ENCODE results near the gene CCDC197. TPM values are rescaled to one million over a fixed set of nuclear protein-coding genes. Genes with fewer than 3 reads are reported as not detected.

The CCDC197 gene
- total RNA-seq, 2 experiments from 2014 or later, result 0.45 TPM; not detected in 1

GRCh38 chr14:94022532-94023411 is 25.7 kb downstream of the CCDC197 start:
- no peak for DNase-seq
- H3K4me1 Mint-ChIP-seq, result peaks cover 65% of the 10 kb centered on the region
- H3K36me3 Mint-ChIP-seq (ENCODE audit: low read depth), result no peaks in the 10 kb centered on the region
- H3K9me3 Mint-ChIP-seq, result no peaks in the 10 kb centered on the region
- ChIA-PET CTCF (interaction anchor here (0.6 to 5.9 kb wide), 9 partner anchors 11 to 158 kb away, joined by 3 to 46 read pairs (median 5); no protein-coding TSS in a partner anchor), POLR2A (interaction anchor here (0.8 to 3.3 kb wide), 10 partner anchors 11 to 83 kb away, joined by 3 to 14 read pairs (median 4); partner anchors contain the start of genes DDX24 and IFI27L1)
- H3K4me3 Mint-ChIP-seq, result no peak overlapping the region
- peak overlapping the region; percentile 78 for H3K27ac Mint-ChIP-seq
- H3K27me3 Mint-ChIP-seq, result no peaks in the 10 kb centered on the region

GRCh38 chr14:94024549-94024948 is 27.4 kb downstream of the CCDC197 start:
- H3K9me3 Mint-ChIP-seq, result no peaks in the 10 kb centered on the region
- no peaks in the 10 kb centered on the region for H3K27me3 Mint-ChIP-seq
- no peak overlapping the region for H3K4me3 Mint-ChIP-seq
- no peak overlapping the region for H3K27ac Mint-ChIP-seq
- peaks cover 80% of the 10 kb centered on the region for H3K4me1 Mint-ChIP-seq
- ChIA-PET POLR2A (no interaction called here), CTCF (interaction anchor here (1.5 to 6.0 kb wide), 5 partner anchors 11 to 112 kb away, joined by 4 to 46 read pairs (median 6); no protein-coding TSS in a partner anchor)
- H3K36me3 Mint-ChIP-seq (ENCODE audit: low read depth), result peaks cover 4% of the 10 kb centered on the region
- DNase-seq, result no peak

DNA sequence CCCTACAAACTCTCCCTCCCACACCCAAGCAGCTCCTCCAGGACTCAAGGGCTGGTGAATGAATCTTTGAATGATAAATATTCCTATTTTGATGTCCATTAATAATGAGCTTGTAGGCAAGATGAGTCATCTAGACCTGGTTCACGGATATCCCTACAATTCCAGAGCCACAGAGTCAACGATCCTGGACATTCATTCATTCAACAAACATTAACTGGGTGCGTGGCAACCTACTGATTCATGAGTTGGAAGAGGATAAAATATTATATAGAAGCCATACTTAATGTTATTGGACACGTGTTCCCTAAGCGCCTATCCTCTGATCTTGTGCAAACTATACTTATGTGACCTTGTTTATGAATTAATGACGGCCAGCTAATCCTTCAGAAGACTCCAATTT is 28.6 kb downstream of the CCDC197 start:
- no peak overlapping the region for H3K27ac Mint-ChIP-seq
- DNase-seq, result no peak
- H3K27me3 Mint-ChIP-seq, result no peaks in the 10 kb centered on the region
- H3K9me3 Mint-ChIP-seq, result no peaks in the 10 kb centered on the region
- CTCF ChIA-PET, result interaction anchor here (0.9 to 6.0 kb wide), 8 partner anchors 10 to 156 kb away, joined by 3 to 46 read pairs (median 6); partner anchors contain the start of genes DDX24 and IFI27L1
- POLR2A ChIA-PET, result interaction anchor here (0.6 to 2.1 kb wide), 11 partner anchors 10 to 835 kb away, joined by 3 to 10 read pairs (median 4); no protein-coding TSS in a partner anchor
- peaks cover 4% of the 10 kb centered on the region for H3K36me3 Mint-ChIP-seq (ENCODE audit: low read depth)
- H3K4me1 Mint-ChIP-seq, result peaks cover 74% of the 10 kb centered on the region
- peak overlapping the region; percentile 78 for H3K4me3 Mint-ChIP-seq

DNA sequence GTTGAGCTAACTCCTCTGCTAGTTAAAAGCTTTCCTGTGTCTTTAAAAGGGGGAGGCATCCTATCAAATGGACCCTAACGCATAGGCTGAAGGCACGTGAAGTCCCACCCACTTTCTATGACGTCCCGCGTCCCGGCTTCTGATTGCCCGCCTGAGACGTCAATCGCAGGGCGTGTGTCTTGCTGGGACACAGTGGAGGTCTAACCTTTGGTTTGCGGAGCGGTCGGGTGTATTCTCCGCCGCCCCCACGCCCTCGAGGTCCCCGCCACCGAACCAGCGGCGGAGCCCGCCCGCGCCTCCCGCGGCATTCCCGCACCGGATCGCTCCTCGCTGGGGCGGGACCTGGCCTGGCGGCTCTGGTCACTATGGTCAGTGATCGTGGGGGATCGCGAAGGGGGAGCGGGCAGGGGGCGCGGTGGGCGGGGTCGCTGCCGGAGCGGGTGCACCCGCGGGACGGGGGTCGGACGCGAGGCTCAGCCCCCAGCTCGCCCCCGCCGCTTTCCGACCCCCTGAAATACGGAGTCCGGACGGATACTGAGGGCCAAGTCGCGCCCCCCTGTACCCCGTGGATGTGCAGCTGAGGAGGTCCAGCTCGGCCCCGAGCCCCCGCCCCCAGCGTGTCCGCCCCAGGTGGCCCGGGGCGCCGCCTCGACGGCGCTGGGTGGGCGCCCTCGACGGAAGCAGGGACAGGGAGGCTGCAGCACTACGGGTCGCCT is 29.2 kb downstream of the CCDC197 start, which contains the start of gene OTUB2:
TSS of gene OTUB2 (plus strand) at position 168 of the 716 bp plus-strand sequence. CDS start at position 366, 198 bp downstream.
- no peaks in the 10 kb centered on the region for H3K9me3 Mint-ChIP-seq
- ChIA-PET CTCF (interaction anchor here (0.9 to 6.0 kb wide), 7 partner anchors 10 to 156 kb away, joined by 3 to 46 read pairs (median 6); partner anchors contain the start of genes DDX24 and IFI27L1), POLR2A (interaction anchor here (0.6 to 2.1 kb wide), 10 partner anchors 10 to 835 kb away, joined by 3 to 10 read pairs (median 4); no protein-coding TSS in a partner anchor)
- H3K36me3 Mint-ChIP-seq (ENCODE audit: low read depth), result peaks cover 4% of the 10 kb centered on the region
- peak; percentile 99 for DNase-seq
- H3K4me3 Mint-ChIP-seq, result peak within 1 kb of the TSS; percentile 78
- H3K4me1 Mint-ChIP-seq, result peaks cover 68% of the 10 kb centered on the region
- H3K27ac Mint-ChIP-seq, result peak within 1 kb of the TSS; percentile 71
- no peaks in the 10 kb centered on the region for H3K27me3 Mint-ChIP-seq

GRCh38 chr14:94026889-94027469 is 29.9 kb downstream of the CCDC197 start:
- peaks cover 4% of the 10 kb centered on the region for H3K36me3 Mint-ChIP-seq (ENCODE audit: low read depth)
- H3K9me3 Mint-ChIP-seq, result no peaks in the 10 kb centered on the region
- CTCF ChIA-PET, result interaction anchor here (1.1 to 6.0 kb wide), 3 partner anchors 9 to 110 kb away, joined by 5 to 41 read pairs (median 7); no protein-coding TSS in a partner anchor
- H3K27ac Mint-ChIP-seq, result peak overlapping the region; percentile 71
- POLR2A ChIA-PET, result interaction anchor here (0.9 to 2.1 kb wide), 4 partner anchors 9 to 102 kb away, joined by 3 to 10 read pairs (median 5); partner anchors contain the start of gene IFI27L2
- H3K4me3 Mint-ChIP-seq, result peak overlapping the region; percentile 64
- no peaks in the 10 kb centered on the region for H3K27me3 Mint-ChIP-seq
- DNase-seq, result no peak
- peaks cover 62% of the 10 kb centered on the region for H3K4me1 Mint-ChIP-seq

DNA sequence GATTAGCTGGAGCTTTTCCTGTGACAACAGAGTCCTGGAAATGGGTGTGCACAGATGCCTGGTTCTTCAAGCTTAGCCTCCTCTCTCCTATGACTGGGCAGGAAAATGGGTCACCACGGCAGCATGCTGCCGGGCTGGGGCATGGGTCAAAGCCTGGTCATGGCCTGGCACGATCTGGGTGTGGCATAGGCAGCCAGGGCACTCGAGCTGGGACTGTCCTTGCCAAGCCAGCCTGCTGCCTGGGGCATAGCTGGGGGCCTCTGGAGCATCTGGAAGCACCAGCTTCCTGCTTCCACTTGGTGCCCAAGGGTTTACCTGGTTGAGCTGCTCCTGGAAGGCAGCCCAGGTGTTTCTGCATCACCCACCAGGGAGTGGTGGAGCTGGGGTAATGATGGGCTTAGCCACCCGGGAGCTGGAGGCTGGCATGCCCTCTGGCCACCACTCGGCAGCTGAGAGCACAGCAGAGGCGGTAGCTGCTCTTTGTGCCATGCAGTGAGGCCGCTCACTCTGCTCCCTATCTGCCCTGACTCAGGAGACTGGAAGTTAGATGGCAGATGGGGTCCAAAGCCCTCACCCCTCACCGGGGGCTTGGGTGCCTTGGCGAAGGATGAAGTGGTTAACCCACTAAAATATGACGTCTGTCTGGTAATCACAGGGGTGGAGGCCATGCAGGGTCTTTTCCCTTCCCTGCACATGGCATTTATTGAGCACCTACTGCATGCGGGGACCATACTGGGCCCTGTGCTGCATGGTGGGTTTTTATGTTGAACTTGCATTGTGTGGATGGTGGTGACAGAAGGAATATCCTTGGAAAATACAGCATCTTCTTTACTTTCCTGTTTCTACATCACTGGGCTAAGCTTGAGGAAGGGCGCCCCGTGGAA is 30.7 kb downstream of the CCDC197 start:
- H3K9me3 Mint-ChIP-seq, result no peaks in the 10 kb centered on the region
- no peaks in the 10 kb centered on the region for H3K27me3 Mint-ChIP-seq
- ChIA-PET CTCF (interaction anchor here (0.7 to 6.0 kb wide), 5 partner anchors 8 to 162 kb away, joined by 3 to 41 read pairs (median 5); no protein-coding TSS in a partner anchor), POLR2A (interaction anchor here (0.8 to 2.1 kb wide), 16 partner anchors 8 to 102 kb away, joined by 3 to 10 read pairs (median 6); partner anchors contain the start of genes DDX24, IFI27L1 and IFI27L2)
- peak overlapping the region; percentile 71 for H3K27ac Mint-ChIP-seq
- peaks cover 4% of the 10 kb centered on the region for H3K36me3 Mint-ChIP-seq (ENCODE audit: low read depth)
- H3K4me3 Mint-ChIP-seq, result peak overlapping the region; percentile 64
- no peak for DNase-seq
- peaks cover 53% of the 10 kb centered on the region for H3K4me1 Mint-ChIP-seq

DNA sequence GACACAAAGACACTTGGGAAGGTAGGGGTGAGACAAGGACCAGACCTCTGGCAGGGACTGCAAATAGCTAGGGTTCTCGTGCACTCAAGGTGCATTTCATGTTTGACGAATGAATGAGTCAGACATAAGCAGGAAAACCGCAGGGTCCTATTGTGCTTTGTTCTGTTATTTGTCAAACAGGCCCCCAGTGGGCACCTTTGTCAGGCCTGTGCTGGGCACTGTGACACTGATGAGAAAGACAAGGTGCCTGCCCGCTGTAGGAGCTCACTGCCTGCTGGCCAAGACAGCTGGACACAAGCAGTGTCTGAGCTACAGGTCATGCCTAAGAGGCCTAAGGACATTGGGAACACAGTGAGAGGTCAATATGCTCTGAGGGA is 31.3 kb downstream of the CCDC197 start:
- Mint-ChIP-seq H3K36me3 (ENCODE audit: low read depth) (peaks cover 4% of the 10 kb centered on the region), H3K27me3 (no peaks in the 10 kb centered on the region), H3K9me3 (no peaks in the 10 kb centered on the region), H3K27ac (peak overlapping the region; percentile 69), H3K4me3 (peak overlapping the region; percentile 52), H3K4me1 (peaks cover 47% of the 10 kb centered on the region)
- DNase-seq, result peak; percentile 69
- POLR2A ChIA-PET, result interaction anchor here (0.8 to 1.9 kb wide), 15 partner anchors 8 to 101 kb away, joined by 3 to 8 read pairs (median 6); partner anchors contain the start of genes DDX24, IFI27L1 and IFI27L2
- CTCF ChIA-PET, result interaction anchor here (0.7 to 6.0 kb wide), 5 partner anchors 12 to 162 kb away, joined by 3 to 41 read pairs (median 3); no protein-coding TSS in a partner anchor

DNA sequence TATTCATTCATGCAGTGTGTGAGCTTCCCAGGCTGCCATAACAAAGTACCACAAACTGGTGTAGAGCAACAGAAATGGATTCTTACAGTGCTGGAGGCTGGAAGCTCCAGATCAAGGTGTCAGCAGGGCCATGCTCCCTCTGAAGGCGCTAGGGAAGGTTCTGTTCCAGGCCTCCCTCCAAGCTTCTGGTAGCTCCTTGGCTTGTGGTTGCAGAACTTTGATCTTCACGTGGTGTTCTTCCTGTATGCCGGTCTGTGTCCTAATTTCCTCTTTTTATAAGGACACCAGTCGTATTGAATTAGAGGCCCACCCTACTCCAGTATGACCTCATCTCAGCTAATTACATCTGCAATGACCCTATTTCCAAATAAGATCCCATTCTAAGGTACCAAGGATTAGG is 32.2 kb downstream of the CCDC197 start:
- peaks cover 42% of the 10 kb centered on the region for H3K4me1 Mint-ChIP-seq
- DNase-seq, result no peak
- ChIA-PET CTCF (interaction anchor here (0.6 to 6.0 kb wide), 2 partner anchors 90 to 107 kb away, joined by 4 to 41 read pairs; no protein-coding TSS in a partner anchor), POLR2A (interaction anchor here (0.9 to 1.9 kb wide), 6 partner anchors 18 to 74 kb away, joined by 3 to 8 read pairs (median 6); partner anchors contain the start of genes DDX24 and IFI27L1)
- peak overlapping the region; percentile 69 for H3K27ac Mint-ChIP-seq
- no peaks in the 10 kb centered on the region for H3K9me3 Mint-ChIP-seq
- H3K36me3 Mint-ChIP-seq (ENCODE audit: low read depth), result peaks cover 4% of the 10 kb centered on the region
- no peaks in the 10 kb centered on the region for H3K27me3 Mint-ChIP-seq
- H3K4me3 Mint-ChIP-seq, result no peak overlapping the region

- H3K4me1 Mint-ChIP-seq, result peaks cover 39% of the 10 kb centered on the region
- peaks cover 4% of the 10 kb centered on the region for H3K36me3 Mint-ChIP-seq (ENCODE audit: low read depth)
Observed at GRCh38 chr14:94029671-94030203, 32.6 kb downstream of the CCDC197 start.

DNA sequence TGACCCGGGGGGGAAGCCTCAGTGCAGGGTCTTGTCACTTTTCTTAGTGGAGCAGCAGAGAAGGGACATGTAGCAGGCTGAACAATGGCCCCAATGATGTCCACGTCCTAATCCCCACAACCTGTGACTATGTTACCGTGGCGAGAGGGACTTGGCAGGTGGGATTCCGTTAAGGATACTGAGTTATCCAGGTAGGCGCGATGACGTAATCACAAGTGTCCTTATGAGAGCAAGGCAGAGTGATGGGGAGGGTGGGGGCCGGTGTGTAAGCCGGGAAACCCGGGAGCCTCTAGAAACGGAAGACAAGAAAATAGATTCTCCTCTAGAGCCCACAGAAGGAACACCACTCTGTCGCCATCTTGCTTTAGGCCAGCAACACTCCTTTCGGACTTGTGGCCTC is 33.5 kb downstream of the CCDC197 start:
- Mint-ChIP-seq H3K27ac (no peak overlapping the region), H3K9me3 (no peaks in the 10 kb centered on the region), H3K4me3 (no peak overlapping the region), H3K36me3 (ENCODE audit: low read depth) (peaks cover 4% of the 10 kb centered on the region), H3K4me1 (peaks cover 39% of the 10 kb centered on the region), H3K27me3 (no peaks in the 10 kb centered on the region)
- CTCF ChIA-PET, result no interaction called here
- DNase-seq, result no peak
- POLR2A ChIA-PET, result no interaction called here

More at GRCh38 chr14:94029671-94030203, 32.6 kb downstream of the CCDC197 start:
- no peak for DNase-seq
- Mint-ChIP-seq H3K4me3 (no peak overlapping the region), H3K9me3 (no peaks in the 10 kb centered on the region), H3K27ac (no peak overlapping the region), H3K27me3 (no peaks in the 10 kb centered on the region)
- ChIA-PET CTCF (interaction anchor here (6.0 kb wide), 1 partner anchor 90 kb away, joined by 41 read pairs; no protein-coding TSS in a partner anchor), POLR2A (interaction anchor here (1.3 to 1.7 kb wide), 2 partner anchors 18 to 55 kb away, joined by 3 to 8 read pairs; no protein-coding TSS in a partner anchor)

Data from activated CD4-positive, alpha-beta memory T cell treated with anti-CD3 and anti-CD28 coated beads, Interleukin-2, amount 10 ng/mL, durations not matched to agents 7 days and 5 days (primary cell).